IMR-90 (cell line): Measurements from ENCODE around the gene CTF1. TPM values are rescaled to one million over a fixed set of nuclear protein-coding genes. Genes with fewer than 3 reads are reported as not detected.

Experiments used
- ATAC-seq: fragments of 200-7000 bp; cut with Tn5 transposase; 2 replicates; pipeline ENCODE4 v1.9.1; 2020; ENCODE audit warnings: low read depth, mild to moderate bottlenecking, moderate library complexity
- BruUV-seq: library from RNA; stranded (reverse); fragments of 400-500 nt; replicated peaks from 2 replicates; lab custom pipeline; 2021; lab: Mats Ljungman, UMichigan
- CTCF ChIA-PET: fragments of 300-600 bp; formaldehyde crosslinking; extraction: SDS; loops from one replicate; lab custom pipeline; 2021; ENCODE audit warnings: antibody characterized with exemption; lab: Yijun Ruan, JAX
- POLR2A ChIA-PET: fragments of 300-600 bp; sonication (Branson Sonifier 250); formaldehyde crosslinking; loops from one replicate; lab custom pipeline; 2022; ENCODE audit warnings: antibody characterized with exemption; ENCODE audit not compliant: unreplicated experiment; lab: Charles Lee
- DNase-seq: peaks from one replicate; pipeline ENCODE4 v3.0.0; 2013
- H2AFZ ChIP-seq: replicated peaks from 2 replicates; pipeline ENCODE3; 2013; ENCODE audit warnings: low read length, mild to moderate bottlenecking; ENCODE audit not compliant: poor library complexity
- H2AK5ac ChIP-seq: 2 replicates; pipeline ENCODE4 v1.6.1; 2013; ENCODE audit warnings: low read depth, low read length, inconsistent platforms
- H2AK9ac ChIP-seq: replicated peaks from 2 replicates; pipeline ENCODE3; 2013; ENCODE audit warnings: mild to moderate bottlenecking, low read depth, low read length, moderate library complexity; ENCODE audit not compliant: poor library complexity
- H2BK120ac ChIP-seq: 2 replicates; pipeline ENCODE4 v1.6.1; 2013; ENCODE audit warnings: low read depth, low read length, inconsistent platforms
- H2BK15ac ChIP-seq: 3 replicates; pipeline ENCODE4 v1.6.1; 2013; ENCODE audit warnings: low read depth, low read length, inconsistent platforms
- H2BK20ac ChIP-seq: 2 replicates; pipeline ENCODE4 v1.6.1; 2013; ENCODE audit warnings: low read depth, mild to moderate bottlenecking, inconsistent platforms, low read length, moderate library complexity
- H2BK5ac ChIP-seq: 2 replicates; pipeline ENCODE4 v1.6.1; 2013; ENCODE audit warnings: mild to moderate bottlenecking, low read depth, low read length, inconsistent platforms; ENCODE audit not compliant: poor library complexity, severe bottlenecking
- H3K14ac ChIP-seq: replicated peaks from 2 replicates; pipeline ENCODE4 v1.6.1; 2013; ENCODE audit warnings: low read depth, low read length, inconsistent platforms
- H3K18ac ChIP-seq: 2 replicates; pipeline ENCODE4 v1.6.1; 2013; ENCODE audit warnings: low read depth, low read length, control low read depth
- H3K23ac ChIP-seq: 2 replicates; pipeline ENCODE4 v1.6.1; 2013; ENCODE audit warnings: low read depth, low read length, inconsistent platforms
- H3K27ac ChIP-seq: 2 replicates; pipeline ENCODE4 v1.5.1; 2013; ENCODE audit warnings: mild to moderate bottlenecking, control low read depth, low read length; ENCODE audit not compliant: insufficient read depth
- H3K27me3 ChIP-seq: 2 replicates; pipeline ENCODE4 v1.6.1; 2013; ENCODE audit warnings: low read length; ENCODE audit not compliant: control insufficient read depth, insufficient read depth
- H3K36me3 ChIP-seq: 2 replicates; pipeline ENCODE4 v1.6.1; 2013; ENCODE audit warnings: low read length, mixed read lengths; ENCODE audit not compliant: control insufficient read depth, insufficient read depth
- H3K4ac ChIP-seq: 2 replicates; pipeline ENCODE4 v1.6.1; 2013; ENCODE audit warnings: low read depth, low read length, inconsistent platforms
- H3K4me1 ChIP-seq: 2 replicates; pipeline ENCODE4 v1.6.1; 2013; ENCODE audit warnings: low read length, mixed read lengths; ENCODE audit not compliant: control insufficient read depth, insufficient read depth
- H3K4me2 ChIP-seq: 2 replicates; pipeline ENCODE4 v1.6.1; 2013; ENCODE audit warnings: low read depth, mild to moderate bottlenecking, control low read depth, low read length, moderate library complexity
- H3K4me3 ChIP-seq: 2 replicates; pipeline ENCODE4 v1.5.1; 2013; ENCODE audit warnings: low read depth, mild to moderate bottlenecking, control low read depth, low read length, moderate library complexity; ENCODE audit not compliant: insufficient read depth
- H3K56ac ChIP-seq: 2 replicates; pipeline ENCODE4 v1.6.1; 2013; ENCODE audit warnings: low read length, inconsistent platforms; ENCODE audit not compliant: insufficient read depth; ENCODE audit errors: extremely low read depth
- H3K79me1 ChIP-seq, 2 experiments: 2 replicates each; pipeline ENCODE4 v1.6.1; 2013; ENCODE audit warnings: low read length in 2 of 2, inconsistent platforms in 1 of 2, low read depth in 1 of 2
- H3K9ac ChIP-seq: 2 replicates; pipeline ENCODE4 v1.6.1; 2013; ENCODE audit warnings: low read depth, low read length, control low read depth
- H3K9me1 ChIP-seq: 2 replicates; pipeline ENCODE4 v1.6.1; 2013; ENCODE audit warnings: low read length, inconsistent platforms; ENCODE audit not compliant: insufficient read depth
- H3K9me3 ChIP-seq: 2 replicates; pipeline ENCODE4 v1.6.1; 2013; ENCODE audit warnings: low read length; ENCODE audit not compliant: control insufficient read depth, insufficient read depth
- H4K20me1 ChIP-seq: 2 replicates; pipeline ENCODE4 v1.6.1; 2013; ENCODE audit warnings: low read length, inconsistent platforms; ENCODE audit not compliant: insufficient read depth
- H4K5ac ChIP-seq: 2 replicates; pipeline ENCODE4 v1.6.1; 2013; ENCODE audit warnings: mild to moderate bottlenecking, low read depth, low read length, control low read depth
- H4K8ac ChIP-seq, 2 experiments: 2 replicates each; pipeline ENCODE4 v1.6.1; 2013; ENCODE audit warnings: low read depth in 2 of 2, low read length in 2 of 2, control low read depth in 1 of 2, inconsistent platforms in 1 of 2
- H4K91ac ChIP-seq: 2 replicates; pipeline ENCODE4 v1.6.1; 2013; ENCODE audit warnings: low read depth, low read length, inconsistent platforms; ENCODE audit not compliant: insufficient read depth
- BHLHE40 ChIP-seq: fragments of 150-350 bp; IDR thresholded peaks from 2 replicates; pipeline ENCODE4 v1.6.1; 2016; ENCODE audit warnings: mild to moderate bottlenecking, low read depth, low read length
- CEBPB ChIP-seq: IDR thresholded peaks from 2 replicates; pipeline ENCODE4 v1.6.1; 2012; ENCODE audit warnings: low read depth, low read length, improper control_type of control experiment
- MAZ ChIP-seq: IDR thresholded peaks from 2 replicates; pipeline ENCODE4 v1.6.1; 2012; ENCODE audit warnings: low read depth, mild to moderate bottlenecking, low read length, improper control_type of control experiment, moderate library complexity, borderline replicate concordance
- WGBS, 2 experiments: methylation state at CpG; one replicate each; pipeline versions ENCODE4 v1.1.5 to v1.1.7; 2013; ENCODE audit warnings: missing lambda C conversion rate in 2 of 2; ENCODE audit not compliant: insufficient read length in 1 of 2; ENCODE audit errors: extremely low coverage in 2 of 2; 5-methylcytosine and 5-hydroxymethylcytosine counted together
- dilution Hi-C: fragments of 300-500 bp; cut with HindIII; formaldehyde crosslinking; loops from one replicate; pipeline ENCODE4 v1.14.3; 2018; ENCODE audit warnings: low sequenced_read_pairs; ENCODE audit not compliant: unreplicated experiment
- in situ Hi-C: fragments of 300-500 bp; cut with MboI; formaldehyde crosslinking; loops from 3 replicates; pipeline ENCODE4 v1.14.3; 2019; ENCODE audit warnings: low sequenced_read_pairs, inconsistent platforms, mixed read lengths
- intact Hi-C: fragments of 100-400 bp; cut with micrococcal nuclease; formaldehyde crosslinking; loops from 2 replicates; pipeline ENCODE4 v1.10.0; 2022
- polyA plus RNA-seq, 3 experiments: library from polyadenylated mRNA; depleted of rRNA; stranded (reverse); fragments of >200 nt; gene quantifications; 2 replicates each; pipeline ENCODE4 v1.2.3, GENCODE V29; 2012; ENCODE audit warnings: low replicate concordance in 1 of 3
- total RNA-seq: library from RNA; depleted of rRNA; stranded (reverse); fragments of >200 nt; gene quantifications from 2 replicates; pipeline ENCODE4 v1.2.3, GENCODE V29; 2012
- TF ChIP-seq, protein P1 (sequence below): fragments of 150-350 bp; IDR thresholded peaks from 2 replicates; pipeline ENCODE4 v1.6.1; 2017; ENCODE audit warnings: mild to moderate bottlenecking, antibody characterized with exemption, low read length, low read depth

The CTF1 gene
- total and polyA plus RNA-seq, 2 of the 4 experiments (the other 2 are of a cell fraction), result 0.18 to 12.9 TPM

DNA sequence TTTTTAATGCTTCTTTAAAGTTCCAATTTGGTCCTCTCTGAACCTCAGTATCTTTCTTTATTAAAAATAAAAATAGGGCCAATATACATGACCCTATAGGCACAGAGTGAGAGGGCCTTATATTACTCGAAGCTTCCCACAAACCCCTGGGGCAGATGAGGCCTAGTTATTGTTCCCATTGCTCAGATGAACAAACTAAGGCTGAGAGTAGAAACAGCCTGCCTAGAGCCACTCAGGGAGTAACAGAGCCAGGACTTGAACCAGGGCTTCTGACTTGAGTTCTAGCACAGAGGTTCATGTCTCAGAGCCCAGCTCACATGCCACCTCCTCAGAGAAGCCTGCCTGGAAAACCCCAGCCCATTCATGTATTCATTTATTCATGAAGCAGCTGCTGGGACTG, 10.3 kb upstream of the CTF1 start:
- WGBS, 2 experiments, result 100% methylated on average over 1 of the region's 1 CpG; no CpG with 5 or more reads in 1 of the 2 experiments

More for the DNA sequence above, 10.3 kb upstream of the CTF1 start:
- dilution Hi-C loops, result no loop called here
- Histone ChIP-seq H3K27me3 (no peaks in the 10 kb centered on the region), H4K5ac (no peak overlapping the region), H2AFZ (no peak overlapping the region), H3K27ac (no peak overlapping the region), H3K4me3 (no peak overlapping the region), H3K23ac (no peak overlapping the region), H3K18ac (no peak overlapping the region), H2BK15ac (no peak overlapping the region), H3K4me1 (no peaks in the 10 kb centered on the region), H2AK5ac (no peak overlapping the region), H3K9me3 (no peaks in the 10 kb centered on the region), H3K56ac (no peak overlapping the region), H2BK20ac (no peak overlapping the region), H2BK120ac (no peak overlapping the region), H4K20me1 (no peaks in the 10 kb centered on the region), H3K9me1 (no peaks in the 10 kb centered on the region), H2AK9ac (no peak overlapping the region), H3K14ac (no peak overlapping the region), H2BK5ac (no peak overlapping the region), H4K91ac (no peak overlapping the region), H4K8ac (no peak overlapping the region), H3K36me3 (peaks cover 46% of the 10 kb centered on the region), H3K79me1 (peaks cover 8 to 51% of the 10 kb centered on the region in 2 experiments), H3K4me2 (no peak overlapping the region), H3K9ac (no peak overlapping the region), H3K4ac (no peak overlapping the region)
- no TSS peak for BruUV-seq
- POLR2A ChIA-PET, result no interaction called here
- in situ Hi-C loops, result no loop called here
- ATAC-seq (no peak), DNase-seq (no peak)
- intact Hi-C loops, result no loop called here
- TF ChIP-seq, protein P1, sequence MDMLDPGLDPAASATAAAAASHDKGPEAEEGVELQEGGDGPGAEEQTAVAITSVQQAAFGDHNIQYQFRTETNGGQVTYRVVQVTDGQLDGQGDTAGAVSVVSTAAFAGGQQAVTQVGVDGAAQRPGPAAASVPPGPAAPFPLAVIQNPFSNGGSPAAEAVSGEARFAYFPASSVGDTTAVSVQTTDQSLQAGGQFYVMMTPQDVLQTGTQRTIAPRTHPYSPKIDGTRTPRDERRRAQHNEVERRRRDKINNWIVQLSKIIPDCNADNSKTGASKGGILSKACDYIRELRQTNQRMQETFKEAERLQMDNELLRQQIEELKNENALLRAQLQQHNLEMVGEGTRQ, result no peak
- no peak for TF ChIP-seq BHLHE40
- no peak for TF ChIP-seq CEBPB
- no peak for TF ChIP-seq MAZ
- CTCF ChIA-PET, result no interaction called here
